RKO (cell line): ENCODE measurements around the gene PIWIL1.

ENCODE experiments used
- DNase-seq: peaks from one replicate; pipeline ENCODE4 v3.0.0-alpha.2; 2016; ENCODE audit warnings: low spot score

PIWIL1 gene

DNA sequence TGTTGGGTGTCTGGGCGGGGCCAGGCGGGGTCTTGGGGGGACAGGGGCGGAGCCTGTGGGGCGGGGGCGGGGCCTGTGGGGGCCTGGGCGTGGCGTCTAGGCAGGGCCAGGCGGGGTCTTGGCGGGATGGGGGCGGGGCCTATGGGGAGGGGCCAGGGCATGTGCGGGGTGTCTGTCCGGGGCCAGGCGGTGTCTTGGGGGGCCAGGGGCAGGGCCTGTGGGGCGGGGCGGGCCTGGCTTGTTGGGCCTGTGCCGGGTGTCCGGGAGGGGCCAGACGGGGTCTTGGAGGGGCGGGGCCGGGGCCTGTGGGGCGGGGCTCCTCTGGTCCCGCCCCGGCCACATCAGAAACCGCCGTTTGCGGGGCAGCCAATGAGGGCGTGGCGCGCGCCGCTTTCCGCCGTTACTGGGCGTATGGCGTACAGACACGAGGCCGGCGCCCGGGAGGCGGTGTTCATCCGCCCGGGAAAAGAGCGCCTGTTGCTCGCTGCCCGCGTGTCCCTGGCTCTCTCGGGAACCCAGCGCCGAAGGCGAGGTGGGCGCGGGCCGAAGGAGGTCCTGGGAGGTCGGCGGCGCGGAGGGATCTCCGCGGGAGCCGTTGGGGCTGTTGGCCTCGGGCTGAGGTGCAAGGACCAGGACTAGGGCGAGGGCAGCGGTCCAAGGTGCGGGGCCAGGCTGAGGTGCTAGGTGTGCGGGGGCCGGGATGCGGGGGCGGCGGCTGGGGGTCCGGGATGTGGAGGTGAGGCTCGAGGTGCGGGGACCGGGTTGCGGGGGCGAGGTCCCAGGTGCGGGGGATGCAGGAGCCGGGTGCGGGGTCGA, at the start of gene PIWIL1:
PIWIL1 (plus strand) TSS at position 400 of the 816 bp plus-strand sequence. CDS start 4,705 bp downstream, outside the sequence.
- no peak for DNase-seq

DNA sequence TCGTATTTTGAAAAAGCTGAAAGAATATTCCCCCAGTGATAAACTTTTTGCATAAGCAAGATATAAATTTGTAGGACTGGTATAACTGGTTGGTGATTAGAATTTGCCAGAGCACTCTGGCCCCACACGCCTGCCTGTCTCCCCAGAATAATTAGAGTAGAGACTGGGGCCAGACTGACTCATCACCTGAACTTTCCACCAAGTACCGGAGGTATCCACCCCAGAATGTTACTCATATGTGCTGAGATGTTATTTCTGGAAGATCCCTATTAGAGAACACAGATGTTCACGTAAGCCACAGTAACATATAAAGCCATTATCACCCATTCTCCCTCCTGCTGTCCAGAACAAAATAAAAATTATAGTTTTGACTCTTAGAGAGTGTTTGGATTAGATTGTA, 49.5 kb upstream of the PIWIL1 start:
- DNase-seq = no peak

DNA sequence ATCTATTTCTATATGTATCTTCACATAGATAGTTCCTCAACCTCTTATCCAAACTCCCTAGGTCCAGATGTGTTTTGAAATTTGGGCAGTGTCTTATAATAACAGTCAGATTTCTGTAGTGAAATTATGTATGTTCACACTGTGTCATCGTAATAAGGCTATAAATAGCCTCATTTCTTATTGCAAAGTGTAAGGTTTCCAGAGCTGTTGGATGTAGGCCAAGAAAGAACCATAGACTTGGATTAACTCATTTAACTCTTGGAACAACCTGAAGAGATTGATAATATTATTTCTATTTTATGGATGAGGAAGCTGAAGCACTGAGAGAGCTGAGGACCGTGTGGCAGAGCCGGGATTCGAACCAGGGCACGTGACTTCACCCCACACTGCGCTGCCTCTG, 49.0 kb upstream of the PIWIL1 start:
- no peak for DNase-seq

DNA sequence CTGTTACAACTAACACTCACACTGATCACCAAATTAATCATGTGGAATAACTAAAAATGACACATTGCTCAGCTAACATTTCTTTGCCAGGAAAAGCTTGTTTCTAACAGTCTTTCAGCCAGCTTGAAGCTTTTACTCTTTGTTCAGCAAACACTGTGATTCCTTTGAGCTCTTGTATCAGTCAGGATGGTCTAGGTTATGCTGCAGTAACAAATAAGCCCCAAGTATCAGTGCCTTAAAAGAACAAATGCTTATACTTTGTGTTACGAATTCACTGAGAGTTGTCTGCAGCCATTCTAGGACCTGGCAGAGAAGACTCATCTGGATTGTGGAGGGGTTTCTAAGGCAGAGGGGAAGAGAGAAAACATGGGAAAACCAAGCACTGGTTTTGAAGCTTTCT, 47.6 kb upstream of the PIWIL1 start:
- DNase-seq = no peak

DNA sequence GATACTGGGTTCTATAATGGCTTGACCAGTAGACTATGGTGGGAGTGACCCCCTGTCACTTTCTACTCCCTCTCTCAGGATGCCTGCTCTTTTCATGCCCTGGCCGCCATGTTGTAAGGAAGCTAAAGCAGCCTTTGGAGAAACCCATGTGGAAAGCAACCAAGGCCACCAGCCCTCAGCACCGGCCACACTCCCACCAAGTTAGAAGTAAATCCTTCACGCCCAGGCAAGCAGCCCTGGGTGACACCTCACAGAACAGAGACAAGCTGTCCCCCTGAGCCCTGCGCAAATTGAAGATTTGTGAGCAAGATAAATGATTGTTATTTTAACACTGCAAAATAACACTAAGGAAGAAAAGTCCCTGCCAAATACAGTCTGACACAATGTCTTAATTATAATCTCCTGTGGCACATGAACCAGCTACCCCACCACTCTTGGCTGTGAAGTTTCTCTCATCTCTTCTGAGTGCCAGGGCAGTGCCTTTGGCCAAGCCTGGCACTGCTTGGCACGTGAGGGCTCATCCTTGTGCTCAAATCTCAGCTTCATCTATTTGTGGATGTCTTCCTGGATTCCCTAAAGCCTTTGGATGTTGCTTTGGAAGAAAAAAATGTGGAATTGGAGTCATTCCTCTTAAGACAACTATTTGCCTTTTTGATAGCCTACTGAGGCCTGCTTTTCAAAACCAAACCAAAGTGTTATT, 39.2 kb upstream of the PIWIL1 start:
- DNase-seq = no peak

DNA sequence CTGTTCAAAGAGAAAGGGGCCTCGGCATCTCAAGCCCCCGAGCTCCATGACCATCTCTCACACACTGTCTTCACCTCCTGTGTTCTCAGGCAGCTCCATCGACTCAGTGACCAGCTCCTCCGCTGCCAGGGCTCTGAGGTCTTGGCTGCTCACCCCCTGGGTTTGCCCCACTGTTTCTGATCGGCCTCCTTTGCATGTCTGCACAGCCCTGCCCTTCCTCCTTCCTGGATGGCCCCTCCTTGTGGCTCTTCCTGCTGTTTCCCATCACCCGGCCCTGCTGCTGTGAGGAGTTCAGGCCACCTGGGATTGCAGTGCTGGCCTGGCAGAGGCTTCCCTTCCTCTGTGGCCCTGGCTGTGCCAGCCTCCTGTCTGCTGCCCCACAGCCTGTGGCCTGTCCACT, 38.1 kb upstream of the PIWIL1 start:
- DNase-seq = no peak

DNA sequence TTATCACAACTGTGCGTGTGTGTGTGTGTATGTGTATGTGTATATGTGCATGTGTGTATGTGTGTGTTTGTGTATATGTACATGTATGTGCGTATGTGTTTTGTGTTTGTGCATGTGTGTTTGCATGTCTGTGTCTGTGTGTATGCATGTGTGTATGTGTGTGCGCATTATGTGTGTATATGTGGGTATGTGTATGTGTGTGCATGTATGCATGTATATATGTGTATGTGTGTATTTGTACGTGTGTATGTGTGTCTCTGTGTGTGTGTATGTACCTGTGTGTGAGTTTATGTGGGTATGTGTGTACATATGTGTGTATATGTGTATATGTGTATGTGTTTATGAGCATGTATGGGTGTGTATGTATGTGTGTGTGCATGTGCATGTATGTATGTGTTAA, 37.6 kb upstream of the PIWIL1 start:
- DNase-seq = no peak

DNA sequence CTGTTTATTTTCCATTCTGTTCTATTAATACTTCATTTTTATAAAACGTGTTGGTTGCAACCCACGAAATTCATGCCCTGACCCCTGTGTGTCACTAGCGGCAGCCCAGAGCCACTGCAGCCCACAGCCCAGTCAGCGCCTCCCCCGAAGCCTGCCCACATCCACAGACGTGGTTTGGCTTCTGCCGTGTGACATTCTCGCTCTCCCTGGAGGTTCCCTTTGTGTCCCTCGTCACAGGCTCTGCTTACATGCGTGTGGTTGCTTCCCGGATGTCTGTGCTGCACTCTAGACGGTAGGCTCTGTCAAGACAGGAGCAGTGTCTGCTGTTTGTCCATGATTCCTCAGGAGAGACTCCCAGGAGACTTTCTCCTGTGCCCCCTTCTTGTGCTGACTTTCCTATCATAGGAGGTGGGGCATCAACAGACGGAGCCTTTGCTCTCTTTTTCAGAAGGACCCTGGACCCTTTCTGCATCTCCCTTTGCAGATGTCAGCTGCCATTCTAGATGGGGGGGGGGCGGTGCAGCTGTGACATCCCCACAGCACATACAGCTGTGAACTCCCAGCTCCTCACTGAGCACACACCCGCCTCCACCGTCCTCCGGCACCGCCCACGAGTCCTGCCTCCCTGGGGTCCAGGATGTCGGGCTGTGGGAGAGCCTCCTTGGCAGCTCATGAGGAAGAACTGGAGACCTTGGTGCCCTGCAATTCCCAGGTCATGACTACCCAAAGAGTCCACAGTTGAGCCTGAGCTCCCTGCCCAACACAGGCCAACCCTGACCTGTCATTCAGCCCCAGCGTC, 36.8 kb upstream of the PIWIL1 start:
- DNase-seq = no peak

DNA sequence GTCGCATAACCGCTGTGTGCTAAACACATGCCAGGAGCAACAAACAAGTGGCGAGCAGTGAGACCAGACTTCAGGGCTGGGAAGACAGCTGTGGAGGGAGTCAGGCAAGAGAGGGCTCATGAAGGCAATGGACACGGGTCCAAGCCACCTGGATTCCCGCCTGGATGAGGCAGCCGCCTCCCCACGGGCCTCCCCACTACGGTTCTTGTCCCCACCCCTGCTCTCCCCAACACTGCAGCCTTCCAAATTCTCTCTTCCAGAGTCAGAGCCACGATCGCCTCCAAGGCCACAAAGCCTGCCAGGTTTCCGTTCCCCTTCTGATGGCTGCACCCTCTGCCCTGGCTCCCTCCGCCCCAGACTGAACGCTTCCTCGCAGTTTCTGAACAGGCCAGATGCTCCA, 36.1 kb upstream of the PIWIL1 start:
- no peak for DNase-seq

DNA sequence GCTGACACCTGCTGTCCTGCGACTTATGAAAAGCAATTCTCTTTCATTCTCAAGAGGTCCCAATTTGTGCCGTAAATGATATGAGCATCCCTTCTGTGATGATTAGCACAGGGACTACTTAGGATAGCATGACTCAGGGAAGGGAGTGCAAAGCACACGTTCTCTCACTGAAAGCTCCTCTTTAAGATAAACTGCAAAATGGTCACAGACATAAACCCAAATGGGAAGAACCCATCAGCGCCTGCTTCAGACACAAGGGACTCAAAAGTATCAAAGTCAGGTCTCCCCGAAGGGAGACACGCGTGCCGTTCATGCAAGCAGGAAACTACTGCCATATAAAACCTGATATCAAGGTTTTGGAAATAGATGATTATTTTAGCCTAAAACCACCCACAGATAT, 33.9 kb upstream of the PIWIL1 start:
- DNase-seq = no peak

DNA sequence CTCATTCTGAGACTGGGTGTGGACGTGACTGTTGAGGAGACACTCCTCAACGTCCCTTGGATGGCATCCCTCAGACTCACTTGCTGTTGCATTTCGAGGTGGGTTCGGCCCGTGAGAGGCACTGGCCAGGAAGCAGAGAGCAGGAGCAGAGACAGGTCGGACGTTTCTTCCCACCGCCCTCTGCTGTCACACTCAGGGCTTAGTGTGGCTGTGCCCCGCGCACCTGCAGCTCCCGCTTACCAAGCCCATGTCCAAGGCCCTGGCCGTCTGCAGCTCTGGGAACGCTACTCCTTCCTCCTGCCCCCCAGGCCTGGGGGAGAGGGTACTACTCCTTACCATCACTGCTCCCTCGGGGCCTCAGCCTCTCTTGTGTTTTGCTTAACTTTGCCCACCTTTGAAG, 29.8 kb upstream of the PIWIL1 start:
- no peak for DNase-seq

DNA sequence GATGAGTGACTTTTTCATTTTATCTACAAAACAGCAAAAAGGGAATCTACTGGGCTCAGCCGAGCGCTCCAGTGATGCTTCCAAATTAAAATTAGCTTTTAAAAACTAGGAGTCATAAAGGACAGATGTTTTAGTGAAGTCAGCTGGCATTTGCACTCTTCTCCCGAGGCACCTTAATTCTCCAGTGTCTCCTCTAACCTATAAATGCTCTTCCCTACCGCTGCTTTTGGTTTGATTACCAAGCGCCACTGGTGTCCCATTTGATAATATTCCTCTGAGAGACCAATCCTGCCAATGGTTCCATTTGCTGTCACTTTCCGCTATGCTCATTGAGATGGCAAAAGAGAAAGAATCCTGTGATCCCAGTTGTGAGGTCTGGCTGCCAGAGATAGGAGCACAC, 29.3 kb upstream of the PIWIL1 start:
- no peak for DNase-seq

DNA sequence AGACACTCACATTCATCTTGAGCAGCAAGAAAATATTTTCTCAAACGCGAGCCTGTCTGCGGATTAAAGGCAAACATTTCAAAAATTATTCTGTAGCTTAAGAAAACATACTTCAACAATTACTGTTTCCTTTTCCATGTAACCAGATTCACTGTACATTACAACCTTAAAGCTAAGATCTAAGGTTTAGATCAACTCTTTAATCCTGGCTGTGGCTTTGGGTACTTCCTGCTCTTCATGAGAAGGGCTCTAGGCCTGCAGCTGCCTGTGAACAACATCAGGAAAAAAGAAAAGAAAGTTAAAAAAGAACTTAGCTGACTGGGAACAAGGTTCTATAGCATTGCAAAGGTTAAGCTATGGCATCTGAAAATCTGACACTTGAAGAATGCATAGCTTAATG, 21.4 kb upstream of the PIWIL1 start:
- no peak for DNase-seq

DNA sequence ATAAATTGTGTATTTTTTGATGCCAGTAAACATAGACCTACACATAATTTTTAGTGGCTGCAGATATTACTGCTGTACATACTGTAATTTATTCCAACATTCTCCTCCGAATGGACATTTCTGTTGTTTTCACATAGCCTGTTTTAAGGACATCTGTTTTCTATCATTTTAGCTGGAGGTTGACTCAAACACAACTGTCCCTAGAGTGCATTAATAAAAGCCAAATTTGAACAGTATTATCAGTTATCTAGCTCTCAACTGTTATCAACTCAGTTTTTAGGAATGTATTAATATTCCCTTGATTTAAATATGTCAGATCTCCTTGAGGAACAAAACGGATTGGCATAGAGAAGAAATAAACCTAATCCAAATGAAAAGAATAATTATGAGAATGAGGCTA, 17.2 kb upstream of the PIWIL1 start:
- DNase-seq = no peak

DNA sequence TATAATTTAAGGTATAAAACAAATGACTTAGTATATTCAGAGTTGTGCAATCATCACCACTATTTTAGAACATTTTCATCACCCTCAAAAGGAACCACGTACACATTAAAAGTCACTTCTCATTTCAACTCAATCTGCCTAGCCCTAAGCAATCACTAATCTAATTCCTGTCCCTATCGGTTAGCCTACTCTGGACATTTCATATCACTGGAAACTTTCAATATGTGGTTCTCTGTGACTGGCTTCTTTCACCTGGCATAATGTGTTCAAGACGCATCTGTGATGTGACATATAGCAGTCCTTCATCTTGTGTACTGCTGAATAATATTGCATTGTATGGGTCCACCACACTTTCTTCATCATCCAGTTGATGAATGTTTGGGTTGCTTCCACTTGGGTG, 15.4 kb upstream of the PIWIL1 start:
- no peak for DNase-seq

DNA sequence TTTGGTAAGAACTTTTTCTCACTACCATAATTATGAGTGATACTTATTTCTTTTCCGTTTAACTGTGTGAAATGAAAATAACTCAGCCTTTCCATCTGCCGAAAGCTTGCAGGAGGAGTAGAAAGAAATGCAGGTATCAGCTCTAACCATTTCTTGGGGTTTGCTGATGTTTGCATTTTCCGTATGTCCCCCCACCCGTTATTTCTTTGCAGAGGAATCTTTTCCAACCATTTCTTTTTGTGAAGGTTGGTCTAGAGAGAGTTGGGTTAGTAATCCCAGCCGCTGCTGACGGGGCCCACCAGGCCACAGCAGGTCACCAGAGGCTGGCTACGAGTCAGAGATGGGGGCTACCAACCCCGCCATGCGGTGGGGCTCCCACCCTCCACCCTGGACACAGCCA, 7.0 kb upstream of the PIWIL1 start:
- no peak for DNase-seq

DNA sequence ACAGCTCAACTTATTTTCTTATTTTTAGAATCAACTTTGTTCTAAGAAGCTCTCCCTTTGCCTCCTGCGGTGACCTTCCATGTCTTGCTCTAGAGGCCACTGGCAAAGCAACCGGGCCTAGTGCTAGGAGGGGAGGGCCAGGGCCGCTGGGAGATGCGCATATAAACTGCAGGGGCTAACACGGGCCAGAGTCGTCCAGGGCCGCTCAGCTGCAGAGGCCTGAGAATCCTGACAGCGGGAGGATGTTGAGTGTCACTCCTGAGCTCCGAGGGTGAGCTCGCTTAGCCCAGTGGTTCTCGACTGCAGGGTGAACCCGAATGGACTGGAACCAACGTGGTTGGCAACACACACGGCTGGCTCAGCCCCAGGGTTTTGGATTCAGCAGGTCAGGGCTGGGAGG, 6.5 kb upstream of the PIWIL1 start:
- DNase-seq = no peak

DNA sequence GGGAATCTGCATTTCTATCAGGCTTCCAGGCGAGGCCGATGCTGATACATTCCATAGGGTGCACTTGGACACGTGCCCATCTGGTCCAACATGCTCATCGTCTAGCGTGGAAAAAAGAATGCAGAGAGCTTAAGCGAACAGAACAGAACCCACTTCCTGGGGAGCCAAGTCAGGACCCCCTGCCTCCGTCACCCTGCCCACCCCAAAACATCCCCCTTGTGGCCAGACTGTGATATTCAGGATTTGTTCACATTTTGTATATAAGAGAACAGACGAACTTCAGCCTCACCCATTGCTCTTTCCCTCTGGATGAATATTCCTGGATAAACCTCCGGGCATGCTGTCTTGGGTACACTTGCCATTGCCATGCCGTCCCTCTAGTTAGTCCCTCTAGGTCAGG, 4.3 kb upstream of the PIWIL1 start:
- no peak for DNase-seq

DNA sequence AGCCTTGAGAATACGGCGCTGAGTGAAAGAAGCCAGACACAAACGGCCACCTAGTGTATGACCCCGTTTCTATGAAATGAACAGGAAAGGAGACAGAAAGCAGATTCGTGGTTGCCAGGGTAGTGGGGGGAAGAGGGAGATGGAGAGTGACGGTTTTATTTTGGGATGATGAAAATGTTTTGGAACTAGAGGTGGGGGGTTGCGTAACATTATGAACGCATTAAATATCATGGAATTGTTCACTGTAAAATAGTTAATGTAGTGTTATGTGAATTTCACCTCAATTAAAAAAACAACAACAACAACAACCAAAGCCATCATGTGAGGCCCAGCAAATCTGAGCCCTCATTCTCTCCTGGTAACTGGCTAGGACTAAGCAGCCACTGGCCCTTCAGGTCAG, 3.3 kb upstream of the PIWIL1 start:
- no peak for DNase-seq

DNA sequence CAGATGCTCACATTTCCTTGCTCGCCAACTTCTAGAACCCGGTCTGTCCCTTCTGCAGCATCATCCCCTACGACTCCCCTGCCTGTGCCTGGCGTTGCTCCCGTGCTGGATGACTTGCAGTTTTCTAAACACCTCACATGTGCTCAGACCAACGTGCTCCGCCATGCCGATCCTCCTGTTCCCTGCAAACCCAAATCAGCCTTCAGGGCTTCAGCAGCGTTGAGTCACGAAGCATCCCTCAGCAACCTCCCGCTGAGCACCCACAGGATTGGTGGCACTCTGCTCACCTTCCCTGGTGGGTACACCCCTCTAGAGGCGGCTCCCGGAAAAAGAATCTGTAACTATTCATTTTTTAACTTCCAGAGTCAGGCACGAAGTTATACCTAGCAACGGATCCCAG, 2.8 kb upstream of the PIWIL1 start:
- no peak for DNase-seq

DNA sequence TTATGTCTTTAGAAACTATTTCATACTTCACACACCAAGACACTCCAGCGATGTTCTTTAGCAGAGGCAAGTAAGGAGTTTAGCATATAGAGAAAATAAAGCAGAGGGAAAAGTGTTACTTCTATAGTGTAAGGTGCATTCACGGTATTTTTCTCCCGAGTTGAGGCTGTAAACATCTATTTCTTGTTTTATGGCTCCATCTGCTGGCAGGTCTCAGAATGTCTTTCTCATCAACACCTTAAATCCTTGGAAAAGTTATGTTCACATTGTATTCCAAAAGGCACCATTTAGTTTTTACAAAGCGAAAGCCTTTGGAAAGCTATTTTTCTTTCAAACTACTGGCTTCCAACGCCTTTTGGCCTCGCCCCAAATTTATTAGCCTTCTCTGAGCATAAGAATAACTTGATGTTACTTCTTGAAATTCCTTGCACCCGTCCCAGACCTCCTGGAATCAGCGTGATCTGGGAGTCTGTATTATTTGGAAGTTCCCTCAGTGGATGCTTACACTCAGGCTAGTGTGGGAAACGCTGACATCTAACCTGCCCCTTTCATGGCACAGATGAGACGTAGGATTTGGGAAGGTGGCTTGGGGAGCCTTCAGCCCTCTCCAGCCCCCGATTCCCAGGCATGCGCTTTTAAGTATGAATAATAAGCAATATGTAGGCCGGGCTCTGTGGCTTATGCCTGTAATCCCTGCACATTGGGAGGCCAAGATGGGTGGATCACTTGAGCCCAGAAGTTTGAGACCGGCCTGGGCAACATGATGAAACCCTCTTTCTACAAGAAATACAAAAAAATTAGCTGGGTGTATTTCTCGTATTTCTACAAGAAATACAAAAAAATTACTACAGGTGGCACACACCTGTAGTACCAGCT, 1.9 kb upstream of the PIWIL1 start:
- DNase-seq = peak; percentile 67
